CD4-positive, alpha-beta T cell (primary cell): ENCODE data around the gene RIOX2. TPM values are rescaled to one million over a fixed set of nuclear protein-coding genes. Genes with fewer than 3 reads are reported as not detected.
A peak's percentile ranks its signal among the peaks of the same experiment; 100 is the strongest.
"Not testable (repeated sequence)": the region's sequence is repeated elsewhere in the genome, so short reads cannot be mapped to it uniquely, and the experiment has no call there.

Experiments
- ATAC-seq: fragments of 200-7000 bp; cut with Tn5 transposase; one replicate; pipeline ENCODE4 v1.10.0; 2022; ENCODE audit warnings: mild to moderate bottlenecking; ENCODE audit not compliant: poor library complexity
- CTCF ChIA-PET: fragments of 350-600 bp; sonication (Branson Sonifier 250); formaldehyde crosslinking; loops from one replicate; lab custom pipeline; 2021; ENCODE audit warnings: antibody characterized with exemption, inconsistent platforms; lab: Charles Lee
- POLR2A ChIA-PET: fragments of 350-600 bp; sonication (Branson Sonifier 250); formaldehyde crosslinking; loops from one replicate; lab custom pipeline; 2021; ENCODE audit warnings: antibody characterized with exemption, inconsistent platforms; lab: Charles Lee
- DNase-seq, 14 experiments: peaks; one replicate each; pipeline ENCODE4 v3.0.0-alpha.2; 2013 to 2020; ENCODE audit warnings: mixed read lengths in 2 of 14
- H3K27ac ChIP-seq, 2 donors: one replicate each; pipeline versions ENCODE4 v1.5.1 to v1.7.0; 2013; ENCODE audit warnings: low read length in 2 of 2, low read depth in 1 of 2, mild to moderate bottlenecking in 1 of 2
- H3K27me3 ChIP-seq, 2 experiments: 1 replicate in 1 of 2; 2 replicates in 1 of 2; pipeline versions ENCODE4 v1.6.1 to v1.7.0; 2013; ENCODE audit warnings: low read length in 2 of 2, control low read depth in 1 of 2, mild to moderate bottlenecking in 1 of 2, moderate library complexity in 1 of 2; ENCODE audit not compliant: insufficient read depth in 2 of 2, control insufficient read depth in 1 of 2
- H3K36me3 ChIP-seq: one replicate; pipeline ENCODE4 v1.6.1; 2013; ENCODE audit warnings: low read length, control low read depth; ENCODE audit not compliant: insufficient read depth
- H3K4me1 ChIP-seq: one replicate; pipeline ENCODE4 v1.6.1; 2013; ENCODE audit warnings: low read length, control low read depth; ENCODE audit not compliant: insufficient read depth
- H3K4me3 ChIP-seq: one replicate; pipeline ENCODE4 v1.5.1; 2013; ENCODE audit warnings: mild to moderate bottlenecking, low read length, moderate library complexity
- H3K9me3 ChIP-seq, 2 experiments: 1 replicate in 1 of 2; 2 replicates in 1 of 2; pipeline versions ENCODE4 v1.6.1 to v1.7.0; 2013; ENCODE audit warnings: low read length in 2 of 2, mild to moderate bottlenecking in 2 of 2, control low read depth in 1 of 2, moderate library complexity in 1 of 2; ENCODE audit not compliant: control insufficient read depth in 1 of 2, insufficient read depth in 1 of 2
- H3K27ac Mint-ChIP-seq: one replicate; pipeline ENCODE4 v1.8.0; 2020; ENCODE audit warnings: mixed read lengths
- H3K27me3 Mint-ChIP-seq: one replicate; pipeline ENCODE4 v1.8.0; 2021; ENCODE audit warnings: mixed read lengths
- H3K36me3 Mint-ChIP-seq: one replicate; pipeline ENCODE4 v1.8.0; 2021; ENCODE audit warnings: low read depth, mixed read lengths
- H3K4me1 Mint-ChIP-seq: one replicate; pipeline ENCODE4 v1.8.0; 2021; ENCODE audit warnings: low read depth, mixed read lengths
- H3K4me3 Mint-ChIP-seq: one replicate; pipeline ENCODE4 v1.8.0; 2020; ENCODE audit warnings: mild to moderate bottlenecking, mixed read lengths
- H3K9me3 Mint-ChIP-seq: one replicate; pipeline ENCODE4 v1.8.0; 2020; ENCODE audit warnings: mixed read lengths
- CTCF ChIP-seq: fragments of 200-600 bp; IDR thresholded peaks from one replicate; pipeline ENCODE4 v1.8.0; 2022; ENCODE audit warnings: antibody characterized with exemption, mild to moderate bottlenecking
- intact Hi-C, 2 experiments: fragments of 100-400 bp; cut with DNase I in 1 of 2; cut with micrococcal nuclease in 1 of 2; formaldehyde crosslinking; loops; one replicate each; pipeline versions ENCODE4 v1.15.1 to v1.9.0; 2023 to 2025; cut with DNase I, micrococcal nuclease
- total RNA-seq, 174 experiments: library from RNA in 2 of 174; stranded (reverse) in 2 of 174; gene quantifications; one replicate each; pipeline ENCODE4 v1.2.3 and lab custom pipeline; 2021 to 2026

RIOX2 gene
- total RNA-seq, 2 experiments from 2014 or later: 13.1 to 13.5 TPM

- no peak overlapping the region for H3K4me3 ChIP-seq
- peaks cover 41% of the 10 kb centered on the region for H3K4me1 Mint-ChIP-seq
- ChIA-PET CTCF (no interaction called here), POLR2A (interaction anchor here (0.7 to 1.4 kb wide), 4 partner anchors 29 to 90 kb away, joined by 3 to 4 read pairs (median 4); partner anchors contain the start of genes CRYBG3 and RIOX2)
- peaks cover 15% of the 10 kb centered on the region for H3K4me1 ChIP-seq
- H3K36me3 ChIP-seq: no peaks in the 10 kb centered on the region
- intact Hi-C loops: loop anchor here in 1 of 2 experiments (5.0 to 10.0 kb wide), 2 partner anchors 64 to 89 kb away; partner anchors contain the start of genes CRYBG3 and RIOX2
- no peaks in the 10 kb centered on the region for H3K27me3 Mint-ChIP-seq
- TF ChIP-seq CTCF: no peak
- H3K4me3 Mint-ChIP-seq: peak overlapping the region; percentile 83
- H3K27ac ChIP-seq: peak overlapping the region in 1 of 2 donors; percentile 12
- ATAC-seq (peak; percentile 83), DNase-seq (peak in 4 of 14 experiments; percentile 6 to 78 (median 58))
- H3K9me3 Mint-ChIP-seq: no peaks in the 10 kb centered on the region
- H3K9me3 ChIP-seq: no peaks in the 10 kb centered on the region
- H3K36me3 Mint-ChIP-seq: peaks cover 24% of the 10 kb centered on the region
- H3K27ac Mint-ChIP-seq: peak overlapping the region; percentile 91
- H3K27me3 ChIP-seq: no peaks in the 10 kb centered on the region
These were observed 61.3 kb downstream of the RIOX2 start for GRCh38 chr3:97910931-97911351.

DNA sequence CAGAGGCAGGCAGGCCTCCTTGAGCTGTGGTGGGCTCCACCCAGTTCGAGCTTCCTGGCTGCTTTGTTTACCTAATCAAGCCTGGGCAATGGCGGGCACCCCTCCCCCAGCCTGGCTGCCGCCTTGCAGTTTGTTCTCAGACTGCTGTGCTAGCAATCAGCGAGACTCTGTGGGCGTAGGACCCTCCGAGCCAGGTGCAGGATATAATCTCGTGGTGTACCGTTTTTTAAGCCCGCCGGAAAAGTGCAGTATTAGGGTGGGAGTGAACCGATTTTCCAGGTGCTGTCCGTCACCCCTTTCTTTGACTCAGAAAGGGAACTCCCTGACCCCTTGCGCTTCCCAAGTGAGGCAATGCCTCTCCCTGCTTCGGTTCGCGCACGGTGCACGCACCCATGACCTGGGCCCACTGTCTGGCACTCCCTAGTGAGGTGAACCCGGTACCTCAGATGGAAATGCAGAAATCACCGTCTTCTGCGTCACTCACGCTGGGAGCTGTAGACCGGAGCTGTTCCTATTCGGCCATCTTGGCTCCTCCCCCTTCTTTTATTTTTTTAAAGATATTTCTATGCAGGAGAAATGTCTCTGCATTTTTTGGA lies 61.9 kb downstream of the RIOX2 start:
- H3K27me3 Mint-ChIP-seq, H3K27me3 ChIP-seq, H3K9me3 ChIP-seq, H3K36me3 ChIP-seq, H3K9me3 Mint-ChIP-seq, CTCF ChIA-PET: not testable (repeated sequence)
- Mint-ChIP-seq H3K27ac (peak overlapping the region; percentile 91), H3K36me3 (peaks cover 21% of the 10 kb centered on the region), H3K4me1 (peaks cover 41% of the 10 kb centered on the region), H3K4me3 (peak overlapping the region; percentile 83)
- peaks cover 15% of the 10 kb centered on the region for H3K4me1 ChIP-seq
- peak overlapping the region; percentile 12 to 21 for H3K27ac ChIP-seq
- intact Hi-C loops: loop anchor here in 1 of 2 experiments (5.0 to 10.0 kb wide), 2 partner anchors 64 to 88 kb away; partner anchors contain the start of genes CRYBG3 and RIOX2
- DNase-seq: peak; percentile 2 to 61 (median 36)
- H3K4me3 ChIP-seq: peak overlapping the region; percentile 37
- POLR2A ChIA-PET: interaction anchor here (1.3 to 1.4 kb wide), 2 partner anchors 61 to 89 kb away, joined by 3 to 4 read pairs; partner anchors contain the start of genes CRYBG3 and RIOX2
- ATAC-seq: peak; percentile 61

GRCh38 chr3:97909830-97910229 lies 62.4 kb downstream of the RIOX2 start:
- H3K9me3 ChIP-seq, H3K4me3 ChIP-seq, H3K27me3 ChIP-seq, H3K9me3 Mint-ChIP-seq, H3K27ac ChIP-seq, CTCF ChIA-PET, ATAC-seq, H3K36me3 ChIP-seq, H3K4me3 Mint-ChIP-seq, H3K27me3 Mint-ChIP-seq: not testable (repeated sequence)
- Mint-ChIP-seq H3K4me1 (peaks cover 41% of the 10 kb centered on the region), H3K27ac (peak overlapping the region; percentile 91), H3K36me3 (peaks cover 21% of the 10 kb centered on the region)
- POLR2A ChIA-PET: interaction anchor here (1.3 kb wide), 1 partner anchor 89 kb away, joined by 4 read pairs; the partner anchor contains the start of gene CRYBG3
- DNase-seq: peak in 1 of 14 experiments; percentile 33
- intact Hi-C loops: loop anchor here in 1 of 2 experiments (5.0 to 10.0 kb wide), 2 partner anchors 65 to 88 kb away; partner anchors contain the start of genes CRYBG3 and RIOX2
- peaks cover 15% of the 10 kb centered on the region for H3K4me1 ChIP-seq
